ENCODE data around the gene PIK3C2B. TPM values are rescaled to one million over a fixed set of nuclear protein-coding genes. Genes with fewer than 3 reads are reported as not detected.

Gene PIK3C2B
- total RNA-seq, 1 donor from 2014 or later: 256 TPM

- no peak for TF ChIP-seq CTCF (IDR thresholded peaks at IDR 0.05; ENCODE audit: unreplicated experiment)
- Mint-ChIP-seq H3K4me1 (ENCODE audit: unreplicated experiment) (peaks cover 70% of the 10 kb centered on the region), H3K36me3 (ENCODE audit: low read depth, unreplicated experiment) (peaks cover 76% of the 10 kb centered on the region), H3K27me3 (ENCODE audit: unreplicated experiment) (peaks cover 27% of the 10 kb centered on the region), H3K27ac (ENCODE audit: unreplicated experiment) (no peak overlapping the region), H3K9me3 (ENCODE audit: unreplicated experiment) (no peaks in the 10 kb centered on the region), H3K4me3 (ENCODE audit: unreplicated experiment) (no peak overlapping the region)
- DNase-seq (ENCODE audit: low spot score): no peak
Observed at GRCh38 chr1:204455831-204456145, 38.8 kb downstream of the PIK3C2B start.

GRCh38 chr1:204455063-204455830 lies 39.4 kb downstream of the PIK3C2B start:
- DNase-seq (ENCODE audit: low spot score): no peak
- H3K27ac Mint-ChIP-seq (ENCODE audit: unreplicated experiment): peak overlapping the region; percentile 70
- no peaks in the 10 kb centered on the region for H3K9me3 Mint-ChIP-seq (ENCODE audit: unreplicated experiment)
- H3K4me3 Mint-ChIP-seq (ENCODE audit: unreplicated experiment): peak overlapping the region; percentile 47
- H3K36me3 Mint-ChIP-seq (ENCODE audit: low read depth, unreplicated experiment): peaks cover 75% of the 10 kb centered on the region
- TF ChIP-seq CTCF (IDR thresholded peaks at IDR 0.05; ENCODE audit: unreplicated experiment): no peak
- peaks cover 69% of the 10 kb centered on the region for H3K4me1 Mint-ChIP-seq (ENCODE audit: unreplicated experiment)
- peaks cover 28% of the 10 kb centered on the region for H3K27me3 Mint-ChIP-seq (ENCODE audit: unreplicated experiment)

- no peak for DNase-seq (ENCODE audit: low spot score)
- peaks cover 25% of the 10 kb centered on the region for H3K27me3 Mint-ChIP-seq (ENCODE audit: unreplicated experiment)
- peaks cover 69% of the 10 kb centered on the region for H3K36me3 Mint-ChIP-seq (ENCODE audit: low read depth, unreplicated experiment)
- TF ChIP-seq CTCF (IDR thresholded peaks at IDR 0.05; ENCODE audit: unreplicated experiment): no peak
- peak overlapping the region; percentile 57 for H3K27ac Mint-ChIP-seq (ENCODE audit: unreplicated experiment)
- no peaks in the 10 kb centered on the region for H3K9me3 Mint-ChIP-seq (ENCODE audit: unreplicated experiment)
- peaks cover 62% of the 10 kb centered on the region for H3K4me1 Mint-ChIP-seq (ENCODE audit: unreplicated experiment)
- H3K4me3 Mint-ChIP-seq (ENCODE audit: unreplicated experiment): peak overlapping the region; percentile 70
Observed at GRCh38 chr1:204454476-204454875, 40.1 kb downstream of the PIK3C2B start.

GRCh38 chr1:204453141-204453772 lies 41.3 kb downstream of the PIK3C2B start:
- H3K27me3 Mint-ChIP-seq (ENCODE audit: unreplicated experiment): peaks cover 23% of the 10 kb centered on the region
- H3K27ac Mint-ChIP-seq (ENCODE audit: unreplicated experiment): peak overlapping the region; percentile 80
- TF ChIP-seq CTCF (IDR thresholded peaks at IDR 0.05; ENCODE audit: unreplicated experiment): no peak
- no peak for DNase-seq (ENCODE audit: low spot score)
- H3K9me3 Mint-ChIP-seq (ENCODE audit: unreplicated experiment): no peaks in the 10 kb centered on the region
- peak overlapping the region; percentile 82 for H3K4me3 Mint-ChIP-seq (ENCODE audit: unreplicated experiment)
- H3K4me1 Mint-ChIP-seq (ENCODE audit: unreplicated experiment): peaks cover 62% of the 10 kb centered on the region
- H3K36me3 Mint-ChIP-seq (ENCODE audit: low read depth, unreplicated experiment): peaks cover 65% of the 10 kb centered on the region

All from endothelial cell (in vitro differentiated cells).